Measurements from ENCODE around the gene B9D2.
"Not testable (repeated sequence)": the region's sequence is repeated elsewhere in the genome, so short reads cannot be mapped to it uniquely, and the experiment has no call there.

Gene B9D2, protein sequence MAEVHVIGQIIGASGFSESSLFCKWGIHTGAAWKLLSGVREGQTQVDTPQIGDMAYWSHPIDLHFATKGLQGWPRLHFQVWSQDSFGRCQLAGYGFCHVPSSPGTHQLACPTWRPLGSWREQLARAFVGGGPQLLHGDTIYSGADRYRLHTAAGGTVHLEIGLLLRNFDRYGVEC
- total RNA-seq: 1.2 to 5.7 (median 3.6) reads per million in 18 experiments

DNA sequence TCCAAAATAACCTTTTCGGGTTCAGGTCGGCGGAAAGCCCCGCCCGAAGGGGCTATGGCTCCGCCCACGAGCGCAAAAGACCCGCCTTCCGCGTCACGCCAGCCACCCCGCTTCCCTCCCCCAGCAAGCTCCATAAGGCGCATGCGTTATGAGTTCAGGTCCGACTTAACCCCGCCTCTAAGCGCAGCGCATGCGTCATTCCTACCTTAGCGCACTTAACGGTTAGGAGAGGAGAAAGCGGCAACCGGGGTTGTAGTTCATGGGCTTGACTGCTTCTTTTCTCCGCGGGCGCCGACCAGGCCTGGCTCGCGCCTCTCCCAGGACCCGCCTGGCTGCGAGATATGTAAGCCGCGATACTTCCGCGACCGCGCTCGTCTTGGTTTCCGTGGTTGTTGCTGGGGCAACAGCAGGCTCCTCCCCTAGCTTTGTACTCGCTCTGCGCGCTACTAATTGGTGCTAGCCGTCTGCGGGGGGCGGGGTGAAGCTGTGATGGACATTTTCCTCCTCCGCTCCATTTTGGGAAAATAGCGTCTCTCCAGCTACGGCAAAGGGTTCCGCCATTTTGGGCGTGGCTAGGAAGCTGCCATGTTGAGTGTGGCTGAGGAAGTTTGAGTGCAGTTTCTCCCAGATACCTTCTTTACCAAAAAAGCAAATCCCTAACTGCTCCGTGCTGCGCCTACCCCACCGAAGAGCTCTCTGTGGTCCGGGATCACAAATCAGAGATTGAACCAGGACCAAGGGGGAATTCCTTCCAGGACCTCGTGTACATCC is at the start of gene B9D2:
TSS of gene B9D2 (minus strand) at position 397 of the 771 bp plus-strand sequence. CDS start 630 bp downstream, outside the sequence.
- DNase-seq: peak; percentile 99

DNA sequence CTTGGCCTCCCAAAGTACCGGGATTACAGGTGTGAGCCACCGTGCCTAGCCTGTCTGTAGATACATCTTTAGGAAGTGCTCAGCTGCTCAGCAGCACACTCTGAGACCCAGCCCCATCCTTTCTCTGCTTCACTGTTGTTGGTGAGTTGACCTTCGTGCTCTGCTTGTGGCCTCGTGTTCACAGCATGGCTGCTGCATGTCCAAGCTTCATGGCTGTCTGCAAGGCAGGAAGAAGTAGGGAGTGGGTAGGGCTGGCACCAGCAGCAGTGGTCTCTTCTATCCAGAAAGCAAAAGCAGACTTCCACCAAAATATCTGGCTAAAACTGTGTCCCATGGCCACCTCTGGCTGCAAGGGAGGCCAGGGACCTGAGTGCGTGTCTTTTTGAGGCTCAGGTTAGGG is 49.0 kb upstream of the B9D2 start:
- no peak for DNase-seq

DNA sequence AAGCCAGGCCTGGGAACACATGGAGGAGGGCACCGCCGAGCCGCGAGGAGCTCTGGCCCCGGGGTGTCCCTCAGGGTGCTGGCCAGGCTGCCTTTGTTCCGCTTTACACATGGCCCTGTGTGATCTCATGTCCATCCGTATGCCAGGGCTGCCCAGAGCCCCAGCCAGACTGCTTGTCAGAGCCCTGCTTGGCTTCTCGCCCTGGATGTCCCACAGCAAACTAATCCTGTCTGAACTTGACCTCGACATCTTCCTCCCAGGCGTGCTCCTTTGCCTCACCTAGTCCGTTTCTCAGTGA is 48.0 kb upstream of the B9D2 start:
- DNase-seq: no peak

DNA sequence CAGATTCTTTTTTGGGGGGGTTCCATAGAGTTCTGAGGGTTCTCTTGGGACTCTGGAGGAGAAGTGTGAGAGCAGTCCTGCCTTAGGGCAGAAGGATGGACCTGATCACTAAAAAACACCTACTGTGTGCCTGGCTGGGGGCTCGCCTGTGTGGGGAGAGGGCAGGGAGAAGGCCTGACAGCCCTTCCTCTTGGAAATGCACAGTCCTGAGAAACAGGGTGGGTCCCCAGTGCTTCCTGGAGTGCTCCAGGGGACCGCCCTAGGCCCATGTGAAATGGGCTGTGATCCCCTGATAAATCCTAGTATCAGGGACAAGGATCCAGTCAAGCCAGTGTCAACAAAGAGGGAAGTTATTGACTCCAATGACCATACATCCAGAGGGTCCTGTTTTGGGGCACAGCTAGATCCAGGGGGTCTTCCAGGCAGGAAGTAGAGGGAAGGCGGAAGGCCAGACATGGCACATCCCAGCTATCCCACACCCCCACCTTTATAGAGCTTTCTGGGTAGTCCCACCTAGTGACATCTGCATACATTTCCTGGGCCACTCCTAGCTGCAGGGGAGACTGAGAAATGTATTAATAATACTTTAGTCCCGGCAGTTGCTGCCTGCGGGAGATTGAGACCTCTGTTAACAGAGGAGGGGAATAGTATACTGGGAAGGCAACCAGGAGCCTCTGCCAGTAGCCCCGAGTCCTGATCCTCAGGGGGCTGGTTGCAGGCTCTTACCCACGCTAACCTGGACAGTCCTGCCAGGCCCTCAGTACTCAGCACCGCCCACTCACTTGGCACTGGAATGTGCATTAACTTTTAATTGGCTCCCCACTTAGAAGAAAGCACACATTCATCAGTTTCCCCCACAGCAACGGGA is 47.4 kb upstream of the B9D2 start:
- DNase-seq: no peak

DNA sequence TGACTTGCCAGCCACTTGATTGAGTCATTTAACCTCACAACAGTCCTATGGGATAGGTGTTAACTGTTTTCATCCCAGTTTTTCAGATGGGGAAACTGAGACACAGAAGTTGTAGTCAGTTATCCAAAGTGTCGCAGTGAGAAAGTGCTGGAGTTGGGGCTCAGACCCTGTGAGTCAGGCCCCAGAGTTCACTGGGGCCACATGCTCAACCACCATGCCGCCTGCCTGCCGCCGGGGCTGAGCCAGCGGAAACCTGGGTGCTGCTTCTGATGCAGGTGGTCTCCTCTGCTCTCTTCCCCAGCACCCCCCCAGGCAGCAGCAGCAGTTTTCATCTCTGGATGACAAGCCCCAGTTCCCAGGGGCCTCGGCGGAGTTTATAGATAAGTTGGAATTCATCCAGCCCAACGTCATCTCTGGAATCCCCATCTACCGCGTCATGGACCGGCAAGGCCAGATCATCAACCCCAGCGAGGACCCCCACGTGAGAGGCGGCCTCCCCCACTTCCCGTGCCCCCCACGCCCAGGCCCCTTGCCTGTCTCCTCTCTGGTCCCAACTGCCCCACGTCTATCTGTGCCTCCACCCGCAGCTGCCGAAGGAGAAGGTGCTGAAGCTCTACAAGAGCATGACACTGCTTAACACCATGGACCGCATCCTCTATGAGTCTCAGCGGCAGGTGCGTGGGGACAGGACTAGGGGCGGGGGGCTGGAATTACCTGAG is 46.5 kb upstream of the B9D2 start:
- DNase-seq: no peak

DNA sequence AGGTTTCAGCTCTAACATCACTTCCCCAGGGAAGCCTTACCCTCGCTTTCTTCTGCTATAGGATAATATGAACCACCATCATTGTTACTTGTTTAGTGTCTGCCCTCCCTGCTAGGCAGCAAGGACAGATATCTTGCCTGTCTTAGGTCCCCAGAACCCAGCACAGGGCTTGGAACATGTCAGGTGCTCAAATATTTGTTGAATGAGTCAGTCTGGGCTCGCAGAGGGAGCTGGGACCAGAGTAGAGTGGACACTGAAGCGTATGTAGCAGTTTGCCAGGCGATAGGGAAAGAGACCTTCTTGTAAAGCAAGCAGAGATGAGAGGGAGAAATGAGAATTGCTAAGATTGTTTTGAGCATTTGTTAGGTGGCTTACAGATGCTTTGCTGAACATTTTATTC is 45.3 kb upstream of the B9D2 start:
- DNase-seq: no peak

DNA sequence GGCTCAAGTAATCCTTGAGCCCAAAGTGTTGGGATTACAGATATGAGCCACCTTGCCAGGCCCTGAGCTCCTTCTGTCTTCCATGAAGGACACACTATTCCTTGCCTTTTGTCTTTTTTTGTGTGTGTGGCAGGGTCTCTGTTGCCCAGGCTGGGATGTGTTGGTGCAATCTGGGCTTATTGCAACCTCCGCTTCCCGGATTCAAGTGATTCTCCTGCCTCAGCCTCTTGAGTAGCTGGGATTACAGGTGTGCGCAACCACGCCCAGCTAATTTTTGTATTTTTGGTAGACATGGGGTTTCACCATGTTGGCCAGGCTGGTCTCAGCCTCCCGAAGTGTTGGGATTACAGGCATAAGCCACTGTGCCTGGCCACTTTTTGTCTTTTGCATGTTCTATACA is 44.9 kb upstream of the B9D2 start:
- DNase-seq: not testable (repeated sequence)

DNA sequence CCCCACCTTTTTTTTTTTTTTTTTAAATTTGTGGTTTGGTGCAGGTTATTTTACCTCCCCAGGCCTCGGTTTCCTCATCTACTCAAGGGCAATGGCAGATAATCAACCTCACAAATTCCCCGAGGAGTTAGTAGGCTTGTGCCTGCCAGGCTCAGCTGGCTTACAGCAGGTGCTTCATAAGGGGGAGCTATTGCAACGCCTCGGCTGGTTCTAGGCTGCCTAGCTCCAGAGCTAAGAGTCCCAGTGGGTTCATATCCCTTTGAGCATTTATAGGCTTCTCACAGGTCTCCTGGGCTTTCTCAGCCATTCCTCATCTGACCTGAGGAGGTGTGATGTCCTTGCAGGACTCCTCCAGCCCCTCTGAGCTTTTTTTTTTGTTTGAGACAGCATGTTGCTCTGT is 44.3 kb upstream of the B9D2 start:
- DNase-seq: peak in 1 of 2 donors; percentile 30

DNA sequence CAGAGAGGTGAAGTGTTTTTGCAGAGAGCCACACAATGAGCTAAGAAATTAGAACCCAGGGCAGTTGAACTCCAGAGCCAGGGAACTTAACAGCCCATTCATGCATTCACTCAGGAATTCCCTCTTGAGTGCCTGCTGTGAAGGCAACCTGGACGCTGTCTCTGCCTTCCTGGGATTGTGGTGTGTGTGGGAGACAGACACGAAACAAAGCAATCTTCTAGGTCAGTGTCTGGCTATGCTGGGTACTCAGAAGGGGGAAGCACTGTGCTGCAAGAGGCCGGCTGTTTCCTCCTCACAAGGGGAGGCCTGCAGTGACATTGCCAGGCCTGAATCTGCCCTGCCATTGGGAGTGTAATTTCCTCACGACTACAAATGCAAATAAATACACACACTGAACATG is 43.3 kb upstream of the B9D2 start:
- DNase-seq: peak; percentile 78 to 85

DNA sequence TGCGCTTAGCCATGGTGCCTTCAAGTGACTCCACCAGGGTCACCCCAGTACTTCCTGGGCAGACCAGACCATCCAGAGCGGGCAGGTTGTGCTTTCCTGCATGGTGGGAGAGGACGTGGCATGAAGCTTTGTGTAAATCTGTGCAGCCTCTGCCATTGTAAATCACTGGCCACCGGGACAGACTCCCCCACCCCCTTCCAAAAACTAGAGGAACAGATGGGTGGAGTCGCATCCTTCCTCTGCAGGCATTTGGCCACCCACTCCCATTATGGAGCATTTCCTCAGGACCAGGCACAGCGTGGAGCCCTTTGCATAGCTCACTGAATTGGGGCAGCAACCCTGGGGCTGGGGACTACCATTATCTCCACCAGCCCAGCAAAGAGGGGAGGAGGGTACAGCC is 41.8 kb upstream of the B9D2 start:
- DNase-seq: no peak

DNA sequence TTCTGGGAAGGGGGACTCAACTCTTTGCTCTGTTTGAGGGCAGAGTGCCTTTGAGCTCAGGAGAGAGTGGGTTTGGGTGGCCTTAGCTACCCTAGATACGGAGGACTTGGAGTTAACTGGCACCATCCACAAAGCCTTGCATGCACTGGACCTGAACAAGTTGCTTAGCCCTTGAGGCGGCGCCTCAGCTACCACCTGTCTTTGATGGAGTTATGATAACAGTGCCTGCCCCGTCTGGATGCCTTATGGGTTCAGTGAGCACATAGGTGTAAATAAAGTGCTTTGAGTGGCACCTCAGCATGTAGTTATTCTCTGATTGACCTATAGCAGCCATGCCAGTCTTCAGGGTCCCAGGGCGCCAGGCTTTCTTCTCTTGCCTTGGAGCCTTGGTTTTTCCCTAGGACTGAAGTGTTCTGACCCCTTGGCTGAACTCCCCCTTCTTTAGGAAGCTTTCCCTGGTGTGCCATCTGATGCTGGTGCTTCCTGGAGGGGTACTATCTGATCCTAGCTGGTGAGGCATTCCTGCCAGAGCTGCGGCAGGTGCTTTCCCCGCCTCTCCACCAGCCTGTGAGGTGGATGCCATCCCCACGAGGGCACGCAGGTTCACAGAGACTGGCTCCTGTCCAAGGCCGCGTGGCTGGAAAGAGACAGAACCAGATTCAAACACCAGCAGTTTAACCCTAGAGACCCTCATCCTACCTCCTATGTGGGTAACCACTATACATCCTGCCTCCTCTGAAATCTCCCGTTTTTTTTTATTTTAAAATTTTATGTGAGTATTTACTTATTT is 39.4 kb upstream of the B9D2 start:
- no peak for DNase-seq

DNA sequence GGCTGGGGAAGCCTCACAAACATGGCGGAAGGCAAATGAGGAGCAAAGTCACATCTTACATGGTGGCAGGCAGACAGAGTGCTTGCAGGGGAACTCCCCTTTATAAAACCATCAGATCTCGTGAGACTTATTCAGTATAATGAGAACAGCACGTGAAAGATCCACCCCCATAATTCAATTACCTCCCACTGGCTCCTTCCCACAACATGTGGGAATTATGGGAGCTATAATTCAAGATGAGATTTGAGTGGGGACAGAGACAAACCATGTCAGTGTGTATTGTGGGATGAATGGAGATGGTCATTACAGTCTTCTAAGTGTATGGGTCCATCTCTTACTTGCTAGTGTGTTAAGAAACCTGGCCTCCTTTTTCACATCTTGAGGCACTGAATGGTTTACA is 38.1 kb upstream of the B9D2 start:
- no peak for DNase-seq

DNA sequence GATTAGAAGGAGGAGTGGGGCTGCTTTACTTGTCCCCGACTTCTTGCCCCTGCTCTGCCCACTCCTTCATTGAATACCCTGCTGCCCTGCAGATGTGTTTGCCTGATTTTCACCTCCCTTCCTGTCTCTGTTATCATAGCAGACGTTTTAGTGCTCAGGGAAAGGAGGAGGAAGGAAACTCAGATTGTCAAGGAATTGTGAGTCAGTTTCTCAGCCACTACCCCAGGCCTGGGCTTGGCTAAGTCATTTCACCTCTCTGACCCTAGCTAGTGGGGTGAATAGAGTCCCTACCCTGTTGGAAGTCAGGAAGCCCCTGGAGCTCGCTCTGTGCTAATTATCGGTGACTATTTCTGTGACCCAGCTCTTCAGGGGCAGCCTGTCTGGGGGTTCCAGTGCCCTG is 37.5 kb upstream of the B9D2 start:
- DNase-seq: no peak

DNA sequence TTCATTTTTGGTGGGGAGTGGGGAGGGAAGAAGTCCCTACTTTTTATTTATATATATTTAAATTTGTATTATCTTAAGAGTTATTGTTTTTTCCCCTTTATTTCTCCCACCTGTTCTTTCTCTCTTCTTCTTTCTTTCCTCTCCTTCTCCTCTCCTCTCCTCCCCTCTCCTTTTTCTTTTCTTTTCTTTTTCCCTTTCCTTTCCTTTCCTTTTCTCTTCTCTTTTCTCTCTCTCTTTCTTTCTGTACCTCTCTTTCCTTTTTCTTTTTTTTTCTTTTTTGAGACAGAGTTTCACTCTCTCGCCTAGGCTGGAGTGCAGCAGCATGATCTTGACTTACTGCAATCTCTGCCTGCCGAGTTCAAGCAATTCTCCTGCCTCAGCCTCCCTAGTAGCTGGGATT is 35.6 kb upstream of the B9D2 start:
- no peak for DNase-seq

DNA sequence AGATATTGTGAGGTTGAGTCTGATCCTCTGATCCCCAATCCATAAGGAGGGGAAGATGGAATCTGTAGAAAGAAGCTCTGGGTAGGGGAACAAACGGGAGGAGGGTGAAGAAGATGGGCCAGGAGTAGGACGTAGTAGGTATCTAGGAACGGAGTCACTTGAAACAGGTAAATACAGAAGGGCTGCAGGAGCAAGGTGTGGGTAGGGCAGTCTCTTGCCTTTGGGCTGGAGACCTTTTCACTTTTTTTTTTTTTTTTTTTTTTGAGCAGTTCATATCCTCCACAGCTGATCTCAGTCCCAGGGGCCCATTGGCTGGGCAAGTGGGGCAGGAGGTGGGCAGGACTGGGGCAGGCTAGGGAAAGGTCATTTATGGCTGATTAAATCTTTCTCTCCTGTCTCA is 35.1 kb upstream of the B9D2 start:
- DNase-seq: no peak

DNA sequence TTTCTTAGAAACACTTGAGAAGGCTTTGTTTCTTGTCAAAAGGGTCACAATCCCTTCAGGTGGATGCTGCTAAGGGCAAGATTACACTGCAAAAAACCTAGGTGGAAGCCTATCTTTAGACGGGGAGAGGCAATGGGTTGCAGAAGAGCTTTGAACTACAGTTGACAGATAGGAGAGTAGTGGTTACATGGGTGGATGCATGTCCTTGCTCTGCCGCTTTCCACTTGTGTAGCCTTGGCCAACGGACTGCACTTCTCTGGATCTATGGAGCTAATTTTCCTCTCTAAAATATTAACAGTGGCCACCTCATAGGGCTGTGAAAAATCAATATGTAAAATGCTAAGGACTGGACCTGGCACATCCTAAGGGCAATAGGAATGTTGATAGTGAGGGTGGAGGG is 34.6 kb upstream of the B9D2 start:
- DNase-seq: no peak

DNA sequence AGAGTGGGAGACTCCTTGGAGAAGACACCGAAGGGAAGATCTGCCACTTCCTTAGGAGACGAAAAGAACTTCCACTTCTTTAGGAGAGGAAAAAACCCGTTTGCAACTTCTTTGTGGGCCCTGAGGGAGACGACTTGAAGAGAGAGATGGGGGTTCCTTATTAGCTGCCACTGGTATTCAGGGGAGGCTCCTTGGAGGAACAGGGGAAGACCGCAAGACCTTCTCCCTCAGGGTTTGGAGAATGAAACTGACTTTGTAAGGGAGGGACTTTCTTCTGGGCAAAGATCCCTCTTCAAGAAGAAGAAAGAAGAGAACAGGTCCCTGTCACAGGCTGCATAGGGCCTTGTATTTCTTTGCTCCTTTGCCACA is 34.1 kb upstream of the B9D2 start:
- DNase-seq: peak in 1 of 2 donors; percentile 22

DNA sequence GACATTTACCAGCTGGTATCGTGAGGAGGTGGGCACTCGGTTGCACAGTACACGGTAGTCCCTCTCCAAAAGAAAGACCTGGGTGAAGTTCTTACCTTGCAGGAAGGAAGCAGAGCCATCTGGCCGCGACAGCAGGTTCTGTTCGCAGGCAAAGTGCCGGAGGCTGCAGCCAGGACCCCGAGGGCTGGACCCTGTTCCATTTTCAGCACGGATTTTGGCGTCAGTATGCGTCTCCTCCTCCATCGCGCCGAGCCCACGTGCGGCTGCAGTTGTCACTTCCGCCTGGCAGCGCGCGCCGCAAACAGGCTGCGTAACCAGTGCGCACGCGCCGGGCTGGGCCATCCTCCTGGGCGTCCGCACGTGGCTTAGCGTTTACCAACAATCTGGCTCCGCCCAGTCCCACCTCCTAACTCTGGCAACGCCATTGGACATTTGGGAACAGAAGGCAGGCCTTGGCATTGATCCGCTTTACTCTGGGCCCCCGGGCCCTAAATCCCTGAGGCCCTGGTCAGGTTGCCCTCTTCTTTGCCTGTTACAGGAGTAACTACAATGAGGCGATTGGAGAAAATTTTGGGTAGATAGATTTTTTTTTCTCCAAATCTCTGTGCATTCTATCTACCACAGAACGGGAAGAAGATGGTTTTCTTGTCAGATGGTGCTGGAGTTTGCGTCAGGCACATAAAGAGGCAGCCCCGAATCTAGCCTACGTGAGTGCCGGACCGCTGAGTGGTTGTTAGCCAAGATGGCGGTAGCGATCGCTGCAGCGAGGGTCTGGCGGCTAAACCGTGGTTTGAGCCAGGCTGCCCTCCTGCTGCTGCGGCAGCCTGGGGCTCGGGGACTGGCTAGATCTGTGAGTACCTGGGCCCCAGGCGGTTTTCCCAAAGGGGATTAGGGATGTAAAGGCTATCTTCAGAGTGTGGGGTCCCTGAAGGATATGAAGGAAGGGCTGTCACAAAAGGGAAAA is 33.4 kb upstream of the B9D2 start, which contains the start of the genes BCKDHA and EXOSC5:
TSS of gene BCKDHA (plus strand) at position 733 of the 964 bp plus-strand sequence. CDS start at position 743, 10 bp downstream.
TSS of gene EXOSC5 (minus strand) at position 274 of the 964 bp plus-strand sequence. CDS start at position 243, 31 bp downstream.
- DNase-seq: peak; percentile 100

DNA sequence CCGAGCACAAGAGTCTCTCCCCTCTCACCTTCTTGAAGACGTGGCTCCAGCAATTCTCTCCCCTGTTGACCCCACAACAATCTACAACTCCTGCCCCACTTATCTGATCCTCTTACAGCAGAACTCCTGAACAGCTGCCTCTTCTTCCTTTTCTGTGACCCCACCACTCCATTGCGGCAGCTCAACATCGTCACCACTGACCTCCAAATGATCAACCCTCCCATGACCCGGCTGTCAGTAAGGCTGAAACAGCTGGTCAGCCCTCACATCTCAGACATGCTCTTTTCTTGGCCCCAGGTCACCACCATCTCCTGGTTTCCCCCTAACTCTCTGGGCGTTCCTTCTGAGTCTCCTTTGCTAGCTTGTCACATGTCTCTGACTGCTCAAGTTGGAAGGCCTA is 31.4 kb upstream of the B9D2 start:
- DNase-seq: peak in 1 of 2 donors; percentile 38

DNA sequence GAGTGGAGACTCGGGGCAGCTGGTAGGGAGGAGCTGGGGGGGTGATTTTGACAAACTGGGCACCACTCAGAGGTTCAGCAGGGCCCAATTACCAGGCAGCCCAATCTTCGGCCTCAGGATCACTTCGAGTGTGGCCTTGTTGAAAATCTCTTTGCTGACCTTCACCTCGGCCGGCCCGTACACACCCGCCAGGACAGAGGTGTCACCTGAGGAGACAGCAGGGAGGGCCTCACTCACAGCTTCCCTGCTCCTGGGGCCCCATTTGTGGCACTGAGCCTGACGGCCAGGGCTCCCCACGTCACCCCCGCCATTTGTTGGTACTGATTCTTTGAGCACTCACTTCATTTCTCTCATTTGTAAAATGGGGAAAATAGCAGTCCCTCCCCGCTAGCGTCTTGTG is 28.8 kb upstream of the B9D2 start:
- no peak for DNase-seq

DNA sequence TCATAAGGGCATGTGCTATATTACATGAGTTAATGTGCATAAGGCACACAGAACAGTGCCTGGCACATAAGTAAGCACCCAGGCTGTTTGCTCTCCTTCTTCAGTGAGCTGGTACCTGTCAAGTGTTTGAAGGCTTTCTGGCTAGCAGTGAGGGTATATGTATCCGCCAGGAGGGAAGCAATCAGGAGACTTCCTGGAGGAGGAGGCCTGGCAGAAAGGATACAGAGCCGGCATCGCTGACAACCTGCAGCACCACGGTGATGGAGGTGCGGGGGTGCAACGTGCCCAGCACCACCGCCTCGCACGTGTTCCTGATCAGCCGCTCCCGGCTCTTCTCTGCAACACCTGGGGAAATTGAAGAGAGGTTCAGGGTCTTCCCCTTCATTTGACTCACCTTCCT is 27.7 kb upstream of the B9D2 start:
- no peak for DNase-seq

Measured in inflammatory macrophage (primary cell).